HG03103 (cell line): ENCODE data around the gene GRM5.
A peak's percentile ranks its signal among the peaks of the same experiment; 100 is the strongest.
"Not testable (repeated sequence)": the region's sequence is repeated elsewhere in the genome, so short reads cannot be mapped to it uniquely, and the experiment has no call there.

ENCODE experiments used
- ATAC-seq: cut with Tn5 transposase; IDR thresholded peaks from one replicate; pipeline ENCODE4 v1.9.1; 2021; ENCODE audit warnings: low read depth; ENCODE audit not compliant: unreplicated experiment

GRM5 gene

DNA sequence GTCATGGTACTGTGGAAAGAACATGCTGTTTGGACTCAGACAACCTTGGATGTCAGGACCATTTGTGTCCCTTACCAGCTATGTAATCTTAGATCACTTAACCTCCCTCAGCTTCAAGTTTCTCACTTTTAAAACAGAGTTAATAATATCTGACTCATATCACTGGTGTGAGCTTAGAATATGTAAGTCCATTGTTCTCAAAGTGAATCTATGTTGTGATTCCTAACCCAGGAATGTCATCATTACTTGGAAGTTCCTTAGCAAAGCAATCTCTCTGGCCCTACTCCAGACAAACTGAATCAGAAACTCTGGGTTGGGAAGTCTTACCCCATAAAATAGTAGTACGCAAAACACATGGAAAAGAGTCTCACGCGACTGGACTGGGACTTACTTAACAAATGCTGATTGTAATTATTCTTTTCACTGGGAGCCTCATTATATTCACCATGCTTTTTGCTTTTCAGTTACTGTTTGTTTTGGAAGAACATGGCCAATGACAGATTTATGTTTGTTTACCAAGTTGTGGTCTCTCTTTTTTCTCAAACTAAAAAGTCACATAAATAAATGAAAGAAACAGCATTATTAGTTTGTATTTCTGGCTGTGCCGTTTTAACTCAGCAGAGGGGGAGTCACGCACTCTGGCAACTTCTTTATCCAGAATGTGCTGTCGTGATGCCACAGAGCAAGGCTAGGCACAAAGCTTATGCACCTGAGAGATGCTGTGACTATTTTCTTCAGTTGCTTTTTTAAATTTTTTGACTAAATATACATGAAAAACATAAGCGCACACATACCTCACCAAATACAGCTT is 510.6 kb downstream of the GRM5 start:
- ATAC-seq = no peak

DNA sequence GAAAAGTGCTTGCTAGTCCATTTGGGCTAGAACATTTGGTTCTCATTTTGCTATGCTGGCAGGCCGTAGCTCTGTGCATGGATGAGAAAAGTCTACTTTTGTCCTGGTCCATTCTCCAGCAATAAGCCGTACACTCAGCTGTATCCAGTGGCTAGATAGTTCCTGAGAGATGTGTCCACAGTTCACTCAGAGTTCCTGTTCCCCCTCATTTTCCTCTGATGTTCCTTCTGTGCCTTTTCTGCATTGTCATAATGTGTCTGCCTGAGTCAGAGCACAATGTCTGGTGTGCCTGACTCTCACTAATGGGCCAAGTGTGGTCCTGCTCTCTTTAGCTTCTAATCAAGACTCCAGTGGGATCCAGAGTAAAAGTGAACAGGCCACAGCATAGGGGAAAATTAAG is 512.6 kb downstream of the GRM5 start:
- no peak for ATAC-seq

- peak; percentile 97 for ATAC-seq
Measured at GRCh38 chr11:88552379-88553062, 513.3 kb downstream of the GRM5 start.

- no peak for ATAC-seq
Measured at GRCh38 chr11:88544656-88545280, 521.0 kb downstream of the GRM5 start.

DNA sequence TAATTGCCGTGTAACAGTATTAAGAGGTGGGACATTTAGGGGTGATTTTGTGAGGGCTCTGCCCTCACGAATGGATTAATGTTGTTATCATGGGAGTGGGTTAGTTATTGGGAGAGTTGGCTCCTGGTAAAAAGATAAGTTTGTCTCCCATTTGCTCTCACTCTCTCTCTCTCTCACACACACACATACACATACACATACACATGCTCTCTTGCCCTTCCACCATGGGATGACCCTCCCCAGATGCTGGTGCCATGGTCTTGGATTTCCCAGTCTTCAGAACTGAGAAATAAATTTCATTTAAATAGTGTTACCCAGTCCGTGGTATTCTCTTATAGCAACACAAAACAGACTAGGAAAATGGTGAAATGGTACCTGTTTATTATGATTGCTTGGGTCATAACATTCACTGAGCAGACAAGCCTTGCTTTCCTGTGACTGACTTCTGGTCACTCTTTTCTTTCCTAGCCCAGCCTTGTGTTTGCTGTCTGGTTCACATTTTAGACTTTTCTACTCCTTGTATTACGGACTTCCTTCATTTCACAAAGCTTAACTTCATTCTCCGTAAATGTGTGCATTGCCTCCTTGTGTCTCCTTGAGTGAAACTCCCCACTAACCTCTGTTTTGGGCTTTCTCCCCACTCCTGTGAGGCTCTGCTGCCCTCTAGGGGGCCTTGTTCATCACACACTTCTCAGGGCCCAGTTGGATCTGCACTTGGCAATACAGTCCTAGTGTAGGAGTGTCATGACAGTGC is 521.7 kb downstream of the GRM5 start:
- ATAC-seq = peak; percentile 100

GRCh38 chr11:88541006-88541405 is 524.8 kb downstream of the GRM5 start:
- ATAC-seq = no peak

- no peak for ATAC-seq
Measured at GRCh38 chr11:88538098-88538497, 527.7 kb downstream of the GRM5 start.

- ATAC-seq = no peak
Measured at GRCh38 chr11:88537613-88538012, 528.2 kb downstream of the GRM5 start.

- ATAC-seq = no peak
Measured at GRCh38 chr11:88536616-88537265, 529.0 kb downstream of the GRM5 start.

DNA sequence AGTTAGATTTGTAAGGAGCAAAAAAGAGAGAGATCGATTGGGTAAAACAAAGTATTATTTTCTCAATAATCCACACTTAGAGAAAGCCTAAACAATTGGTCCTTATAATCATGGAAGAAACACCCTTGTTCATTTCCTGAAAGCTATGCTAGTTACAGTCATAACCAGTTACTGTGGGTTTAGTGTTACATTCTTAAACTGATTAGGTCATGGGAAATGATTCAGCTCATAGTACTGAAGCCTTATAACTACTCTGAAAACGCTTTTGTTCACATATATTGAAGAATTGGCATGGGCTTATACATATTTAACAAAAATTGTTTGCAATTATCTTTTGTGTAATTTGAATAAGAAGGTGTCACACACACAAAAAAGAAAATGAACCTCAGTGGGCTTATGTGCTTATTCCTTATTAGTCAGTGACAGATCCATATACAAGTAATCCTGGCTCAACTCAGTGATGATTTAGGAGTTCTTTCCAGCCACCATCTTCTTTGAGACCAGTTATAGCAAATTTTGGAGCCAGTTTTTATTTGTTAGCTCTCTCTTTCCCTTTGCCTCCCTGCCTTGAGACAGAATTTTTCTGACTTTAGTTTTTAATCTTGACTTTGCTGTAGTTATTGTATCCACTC is 529.8 kb downstream of the GRM5 start:
- ATAC-seq = peak; percentile 82

DNA sequence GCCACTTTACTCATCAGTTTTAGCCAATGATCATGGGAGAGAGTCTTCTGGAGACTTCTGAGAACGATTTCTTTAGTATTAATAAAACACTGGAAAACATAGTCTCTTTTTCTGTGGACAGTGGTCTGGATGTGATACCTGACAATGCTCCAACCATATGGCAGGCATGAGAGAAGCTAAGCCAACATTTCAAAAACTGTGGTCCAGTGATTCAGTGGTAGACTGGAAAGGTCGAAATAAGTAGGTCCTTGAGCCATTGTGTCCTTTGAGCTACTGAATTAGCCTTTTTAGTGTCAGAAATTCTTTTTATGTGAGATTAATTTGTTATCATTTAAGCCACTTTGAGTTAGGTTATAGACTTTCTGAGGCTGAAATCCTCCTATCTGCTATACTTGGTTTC is 530.5 kb downstream of the GRM5 start:
- no peak for ATAC-seq

- ATAC-seq = not testable (repeated sequence)
Measured at GRCh38 chr11:88534706-88535105, 531.1 kb downstream of the GRM5 start.

GRCh38 chr11:88534185-88534584 is 531.6 kb downstream of the GRM5 start:
- no peak for ATAC-seq

DNA sequence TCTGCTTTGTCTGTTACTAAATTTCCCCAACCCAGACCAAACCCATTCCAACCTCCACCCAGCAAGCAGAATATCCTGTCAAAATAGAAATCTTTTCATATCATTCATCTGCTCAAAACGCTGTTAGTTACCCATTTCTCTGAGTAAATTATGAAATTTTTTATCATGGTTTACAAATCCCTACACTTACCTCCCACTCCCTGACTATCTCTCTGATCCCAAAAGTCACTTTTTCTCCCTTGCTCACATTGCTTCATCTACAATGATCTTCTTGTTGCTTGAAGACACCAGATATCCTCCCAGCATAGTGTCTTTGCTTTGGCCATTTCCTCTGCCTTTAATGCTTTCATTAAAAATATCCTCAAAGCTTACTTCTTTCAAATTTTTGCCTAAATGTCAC is 532.8 kb downstream of the GRM5 start:
- no peak for ATAC-seq

- no peak for ATAC-seq
Measured at GRCh38 chr11:88531831-88532230, 534.0 kb downstream of the GRM5 start.

- ATAC-seq = no peak
Measured at GRCh38 chr11:88529426-88529825, 536.4 kb downstream of the GRM5 start.

GRCh38 chr11:88523386-88524071 is 542.3 kb downstream of the GRM5 start:
- ATAC-seq = no peak

GRCh38 chr11:88522624-88523385 is 543.0 kb downstream of the GRM5 start:
- no peak for ATAC-seq

- ATAC-seq = no peak
Measured at GRCh38 chr11:88521799-88522201, 544.0 kb downstream of the GRM5 start.
